WTC11 (cell line): Measurements from ENCODE around the gene ITPK1. TPM values are rescaled to one million over a fixed set of nuclear protein-coding genes. Genes with fewer than 3 reads are reported as not detected.

Experiments
- ATAC-seq: fragments of 200-7000 bp; cut with Tn5 transposase; 2 replicates; pipeline ENCODE4 v1.10.0; 2021; ENCODE audit warnings: mild to moderate bottlenecking, moderate library complexity
- CTCF ChIA-PET: fragments of 300-600 bp; sonication (Branson Sonifier 250); formaldehyde crosslinking; loops from one replicate; lab custom pipeline; 2021; ENCODE audit warnings: antibody characterized with exemption; lab: Charles Lee
- POLR2A ChIA-PET: fragments of 350-600 bp; sonication (Branson Sonifier 250); formaldehyde crosslinking; loops from one replicate; lab custom pipeline; 2021; ENCODE audit warnings: antibody characterized with exemption; lab: Charles Lee
- DNase-seq: peaks from one replicate; pipeline ENCODE4 v3.0.0; 2021; ENCODE audit warnings: low spot score
- H3K27ac Mint-ChIP-seq: 2 replicates; pipeline ENCODE4 v1.8.0; 2021; ENCODE audit warnings: mixed read lengths
- H3K27me3 Mint-ChIP-seq: 2 replicates; pipeline ENCODE4 v1.8.0; 2021; ENCODE audit warnings: low read depth, mild to moderate bottlenecking, moderate library complexity, mixed read lengths
- H3K36me3 Mint-ChIP-seq: 2 replicates; pipeline ENCODE4 v1.8.0; 2021; ENCODE audit warnings: mixed read lengths
- H3K4me1 Mint-ChIP-seq: 2 replicates; pipeline ENCODE4 v1.8.0; 2022; ENCODE audit warnings: mixed read lengths
- H3K4me3 Mint-ChIP-seq: 2 replicates; pipeline ENCODE4 v1.8.0; 2021; ENCODE audit warnings: mild to moderate bottlenecking, moderate library complexity, mixed read lengths
- H3K9me3 Mint-ChIP-seq: 2 replicates; pipeline ENCODE4 v1.8.0; 2021; ENCODE audit warnings: mixed read lengths
- CBFB ChIP-seq: sonication (generic); formaldehyde crosslinking; IDR thresholded peaks from 2 replicates; pipeline ENCODE4 v1.8.1; 2022; ENCODE audit warnings: mild to moderate bottlenecking, low read depth, missing genetic modification reagents
- CREB1 ChIP-seq: sonication (generic); formaldehyde crosslinking; IDR thresholded peaks from 2 replicates; pipeline ENCODE4 v1.8.0; 2023; ENCODE audit warnings: mild to moderate bottlenecking, missing genetic modification reagents
- CREM ChIP-seq: sonication (generic); formaldehyde crosslinking; IDR thresholded peaks from 2 replicates; pipeline ENCODE4 v1.8.1; 2022; ENCODE audit warnings: mild to moderate bottlenecking, missing genetic modification reagents, moderate library complexity
- EMX1 ChIP-seq: fragments of 250-450 bp; sonication (Bioruptor Pico); IDR thresholded peaks from 2 replicates; pipeline ENCODE4 v1.8.0; 2021; ENCODE audit warnings: mild to moderate bottlenecking
- FOXJ3 ChIP-seq: sonication (generic); formaldehyde crosslinking; IDR thresholded peaks from 2 replicates; pipeline ENCODE4 v1.9.0; 2021; ENCODE audit warnings: missing genetic modification reagents, mild to moderate bottlenecking, borderline replicate concordance
- FOXK1 ChIP-seq: sonication (generic); formaldehyde crosslinking; IDR thresholded peaks from 2 replicates; pipeline ENCODE4 v1.8.0; 2022; ENCODE audit warnings: mild to moderate bottlenecking, moderate library complexity, missing genetic modification reagents
- GTF2I ChIP-seq: fragments of 250-450 bp; sonication (Bioruptor Pico); conservative IDR thresholded peaks from 2 replicates; pipeline ENCODE4 v1.4.0; 2021; ENCODE audit warnings: mild to moderate bottlenecking
- HMGA2 ChIP-seq: fragments of 250-450 bp; sonication (Bioruptor Pico); IDR thresholded peaks from 2 replicates; pipeline ENCODE4 v1.4.0; 2021; ENCODE audit warnings: mild to moderate bottlenecking, moderate library complexity
- IRF2 ChIP-seq: sonication (generic); formaldehyde crosslinking; IDR thresholded peaks from 2 replicates; pipeline ENCODE4 v1.8.0; 2022; ENCODE audit warnings: low read depth, missing genetic modification reagents, borderline replicate concordance
- KAT7 ChIP-seq: sonication (generic); formaldehyde crosslinking; IDR thresholded peaks from 2 replicates; pipeline ENCODE4 v1.8.1; 2023; ENCODE audit warnings: missing genetic modification reagents, mild to moderate bottlenecking, borderline replicate concordance
- MYBL2 ChIP-seq: sonication (generic); formaldehyde crosslinking; IDR thresholded peaks from 2 replicates; pipeline ENCODE4 v1.8.1; 2023; ENCODE audit warnings: mild to moderate bottlenecking, moderate library complexity, missing genetic modification reagents
- NFYB ChIP-seq: sonication (generic); formaldehyde crosslinking; conservative IDR thresholded peaks from 2 replicates; pipeline ENCODE4 v1.8.0; 2022; ENCODE audit warnings: low read depth, missing genetic modification reagents
- PRRX2 ChIP-seq: fragments of 250-450 bp; sonication (Bioruptor Pico); IDR thresholded peaks from 2 replicates; pipeline ENCODE4 v1.8.0; 2021; ENCODE audit warnings: mild to moderate bottlenecking
- RORB ChIP-seq: fragments of 250-450 bp; sonication (Bioruptor Pico); IDR thresholded peaks from 2 replicates; pipeline ENCODE4 v1.9.0; 2021; ENCODE audit warnings: mild to moderate bottlenecking
- TEAD4 ChIP-seq: sonication (generic); formaldehyde crosslinking; IDR thresholded peaks from 2 replicates; pipeline ENCODE4 v1.8.0; 2022; ENCODE audit warnings: mild to moderate bottlenecking, missing genetic modification reagents
- ZNF219 ChIP-seq: sonication (generic); formaldehyde crosslinking; IDR thresholded peaks from 2 replicates; pipeline ENCODE4 v1.8.0; 2023; ENCODE audit warnings: missing genetic modification reagents, mild to moderate bottlenecking, borderline replicate concordance
- ZNF263 ChIP-seq: sonication (generic); formaldehyde crosslinking; IDR thresholded peaks from 2 replicates; pipeline ENCODE4 v1.8.1; 2022; ENCODE audit warnings: low read depth, mild to moderate bottlenecking, moderate library complexity, missing genetic modification reagents
- ZNF317 ChIP-seq: sonication (generic); formaldehyde crosslinking; IDR thresholded peaks from 2 replicates; pipeline ENCODE4 v1.8.1; 2023; ENCODE audit warnings: low read depth, mild to moderate bottlenecking, moderate library complexity, missing genetic modification reagents, borderline replicate concordance
- ZNF416 ChIP-seq: fragments of 250-450 bp; sonication (Bioruptor Pico); IDR thresholded peaks from 2 replicates; pipeline ENCODE4 v1.9.0; 2021; ENCODE audit warnings: mild to moderate bottlenecking, inconsistent platforms
- ZNF423 ChIP-seq: fragments of 250-450 bp; sonication (Bioruptor Pico); IDR thresholded peaks from 2 replicates; pipeline ENCODE4 v2.1.2; 2022; ENCODE audit warnings: mild to moderate bottlenecking, moderate library complexity
- total RNA-seq: library from RNA; stranded (reverse); gene quantifications from 3 replicates; pipeline ENCODE4 v1.2.3, GENCODE V29; 2021
- TF ChIP-seq, protein P1 (sequence below): sonication (generic); formaldehyde crosslinking; IDR thresholded peaks from 2 replicates; pipeline ENCODE4 v1.8.0; 2022; ENCODE audit warnings: mild to moderate bottlenecking, missing genetic modification reagents
- TF ChIP-seq, protein P2 (sequence below): fragments of 250-450 bp; sonication (Bioruptor Pico); IDR thresholded peaks from 2 replicates; pipeline ENCODE4 v1.9.0; 2021; ENCODE audit warnings: mild to moderate bottlenecking, borderline replicate concordance
- TF ChIP-seq, protein P3 (sequence below): sonication (generic); formaldehyde crosslinking; IDR thresholded peaks from 2 replicates; pipeline ENCODE4 v1.8.1; 2022; ENCODE audit warnings: low read depth, missing genetic modification reagents, borderline replicate concordance
- TF ChIP-seq, protein P4 (sequence below): sonication (generic); formaldehyde crosslinking; IDR thresholded peaks from 2 replicates; pipeline ENCODE4 v1.8.1; 2022; ENCODE audit warnings: mild to moderate bottlenecking, missing genetic modification reagents, moderate library complexity, borderline replicate concordance
- TF ChIP-seq, protein P5 (sequence below): sonication (generic); formaldehyde crosslinking; conservative IDR thresholded peaks from 2 replicates; pipeline ENCODE4 v1.8.1; 2023; ENCODE audit warnings: mild to moderate bottlenecking, low read depth, missing genetic modification reagents, moderate library complexity
- TF ChIP-seq, protein P6 (sequence below): fragments of 250-450 bp; sonication (Bioruptor Pico); IDR thresholded peaks from 2 replicates; pipeline ENCODE4 v1.9.0; 2021; ENCODE audit warnings: moderate library complexity, mild to moderate bottlenecking, inconsistent platforms, borderline replicate concordance

Gene ITPK1
- total RNA-seq, 1 experiment from 2014 or later = 144 TPM

DNA sequence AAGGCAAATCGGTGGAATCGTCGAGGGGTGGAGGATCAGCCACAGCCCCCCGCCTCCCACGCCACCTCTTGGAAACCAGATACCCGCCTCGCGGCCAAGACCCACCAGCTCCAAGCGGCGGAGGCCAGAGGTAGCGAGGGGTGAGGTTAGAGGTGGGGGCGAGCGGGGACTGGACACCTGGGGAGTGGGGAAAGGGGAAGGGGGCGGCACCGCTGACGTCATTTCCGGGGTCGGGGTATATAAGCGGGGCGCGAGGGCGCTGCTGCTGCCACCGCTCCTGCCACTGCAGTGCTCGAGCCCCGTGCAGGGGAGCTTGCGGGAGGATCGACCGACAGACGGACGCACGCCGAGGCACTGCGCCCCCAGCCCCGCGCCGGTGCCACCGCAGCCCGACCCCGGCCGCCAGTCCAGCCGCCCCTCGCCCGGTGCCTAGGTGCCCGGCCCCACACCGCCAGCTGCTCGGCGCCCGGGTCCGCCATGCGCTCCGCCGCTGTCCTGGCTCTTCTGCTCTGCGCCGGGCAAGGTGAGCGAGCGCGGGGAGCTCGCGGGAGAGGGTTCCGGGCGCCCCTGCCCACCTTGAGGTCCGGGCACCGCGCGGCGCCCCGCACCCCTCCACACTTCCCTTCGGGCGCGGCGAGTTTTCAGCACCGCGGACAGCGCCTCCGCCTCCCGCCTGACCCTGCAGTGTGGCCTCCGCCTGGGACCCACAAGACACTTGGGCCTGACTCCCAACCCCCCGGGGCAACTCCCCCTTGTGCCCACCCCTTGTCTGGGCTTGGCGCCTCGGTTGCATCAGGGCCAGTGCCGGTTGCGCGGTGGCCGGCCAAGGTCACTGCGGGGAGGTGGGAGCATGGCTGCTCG is 192.6 kb downstream of the ITPK1 start, which contains the start of gene CHGA:
Gene CHGA, plus strand, starts transcription at position 268 of the 861 bp plus-strand sequence. Its CDS starts 210 bp downstream, at position 478.
- peak within 1 kb of the TSS; percentile 86 for H3K4me3 Mint-ChIP-seq
- POLR2A ChIA-PET = interaction anchor here (0.6 kb wide), 1 partner anchor 279 kb away, joined by 3 read pairs; no protein-coding TSS in a partner anchor
- H3K27me3 Mint-ChIP-seq = peaks cover 78% of the 10 kb centered on the region
- H3K9me3 Mint-ChIP-seq = no peaks in the 10 kb centered on the region
- CTCF ChIA-PET = no interaction called here
- peaks cover 23% of the 10 kb centered on the region for H3K4me1 Mint-ChIP-seq
- peak; percentile 86 for DNase-seq
- ATAC-seq = peak; percentile 84
- H3K27ac Mint-ChIP-seq = no peak within 1 kb of the TSS
- no peaks in the 10 kb centered on the region for H3K36me3 Mint-ChIP-seq
- TF ChIP-seq, protein P1, sequence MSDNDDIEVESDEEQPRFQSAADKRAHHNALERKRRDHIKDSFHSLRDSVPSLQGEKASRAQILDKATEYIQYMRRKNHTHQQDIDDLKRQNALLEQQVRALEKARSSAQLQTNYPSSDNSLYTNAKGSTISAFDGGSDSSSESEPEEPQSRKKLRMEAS (CRISPR knock-in tag) = peak; percentile 93
- TF ChIP-seq CREB1 (CRISPR knock-in tag) (peak; percentile 81), CBFB (CRISPR knock-in tag) (no peak; the same call in 1 of the 2 replicates), CREM (peak; percentile 86), NFYB (peak; percentile 53), GTF2I (CRISPR knock-in tag) (no peak), FOXK1 (peak; percentile 95), PRRX2 (CRISPR knock-in tag) (no peak), MYBL2 (CRISPR knock-in tag) (peak; percentile 96), FOXJ3 (0 out of 2 replicates have a peak, but pooled peaks have one; percentile 41), HMGA2 (CRISPR knock-in tag) (no peak), ZNF219 (CRISPR knock-in tag) (peak; percentile 97), ZNF317 (CRISPR knock-in tag) (peak; percentile 65; the same call in 1 of the 2 replicates), RORB (CRISPR knock-in tag) (no peak), ZNF263 (CRISPR knock-in tag) (peak; percentile 73), KAT7 (CRISPR knock-in tag) (peak; percentile 79; the same call in 1 of the 2 replicates), TEAD4 (CRISPR knock-in tag) (peak; percentile 93), ZNF416 (CRISPR knock-in tag) (no peak), EMX1 (CRISPR knock-in tag) (no peak), IRF2 (CRISPR knock-in tag) (peak; percentile 91), ZNF423 (CRISPR knock-in tag) (no peak)
- TF ChIP-seq, protein P2, sequence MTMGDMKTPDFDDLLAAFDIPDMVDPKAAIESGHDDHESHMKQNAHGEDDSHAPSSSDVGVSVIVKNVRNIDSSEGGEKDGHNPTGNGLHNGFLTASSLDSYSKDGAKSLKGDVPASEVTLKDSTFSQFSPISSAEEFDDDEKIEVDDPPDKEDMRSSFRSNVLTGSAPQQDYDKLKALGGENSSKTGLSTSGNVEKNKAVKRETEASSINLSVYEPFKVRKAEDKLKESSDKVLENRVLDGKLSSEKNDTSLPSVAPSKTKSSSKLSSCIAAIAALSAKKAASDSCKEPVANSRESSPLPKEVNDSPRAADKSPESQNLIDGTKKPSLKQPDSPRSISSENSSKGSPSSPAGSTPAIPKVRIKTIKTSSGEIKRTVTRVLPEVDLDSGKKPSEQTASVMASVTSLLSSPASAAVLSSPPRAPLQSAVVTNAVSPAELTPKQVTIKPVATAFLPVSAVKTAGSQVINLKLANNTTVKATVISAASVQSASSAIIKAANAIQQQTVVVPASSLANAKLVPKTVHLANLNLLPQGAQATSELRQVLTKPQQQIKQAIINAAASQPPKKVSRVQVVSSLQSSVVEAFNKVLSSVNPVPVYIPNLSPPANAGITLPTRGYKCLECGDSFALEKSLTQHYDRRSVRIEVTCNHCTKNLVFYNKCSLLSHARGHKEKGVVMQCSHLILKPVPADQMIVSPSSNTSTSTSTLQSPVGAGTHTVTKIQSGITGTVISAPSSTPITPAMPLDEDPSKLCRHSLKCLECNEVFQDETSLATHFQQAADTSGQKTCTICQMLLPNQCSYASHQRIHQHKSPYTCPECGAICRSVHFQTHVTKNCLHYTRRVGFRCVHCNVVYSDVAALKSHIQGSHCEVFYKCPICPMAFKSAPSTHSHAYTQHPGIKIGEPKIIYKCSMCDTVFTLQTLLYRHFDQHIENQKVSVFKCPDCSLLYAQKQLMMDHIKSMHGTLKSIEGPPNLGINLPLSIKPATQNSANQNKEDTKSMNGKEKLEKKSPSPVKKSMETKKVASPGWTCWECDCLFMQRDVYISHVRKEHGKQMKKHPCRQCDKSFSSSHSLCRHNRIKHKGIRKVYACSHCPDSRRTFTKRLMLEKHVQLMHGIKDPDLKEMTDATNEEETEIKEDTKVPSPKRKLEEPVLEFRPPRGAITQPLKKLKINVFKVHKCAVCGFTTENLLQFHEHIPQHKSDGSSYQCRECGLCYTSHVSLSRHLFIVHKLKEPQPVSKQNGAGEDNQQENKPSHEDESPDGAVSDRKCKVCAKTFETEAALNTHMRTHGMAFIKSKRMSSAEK (CRISPR knock-in tag) = no peak
- TF ChIP-seq, protein P3, sequence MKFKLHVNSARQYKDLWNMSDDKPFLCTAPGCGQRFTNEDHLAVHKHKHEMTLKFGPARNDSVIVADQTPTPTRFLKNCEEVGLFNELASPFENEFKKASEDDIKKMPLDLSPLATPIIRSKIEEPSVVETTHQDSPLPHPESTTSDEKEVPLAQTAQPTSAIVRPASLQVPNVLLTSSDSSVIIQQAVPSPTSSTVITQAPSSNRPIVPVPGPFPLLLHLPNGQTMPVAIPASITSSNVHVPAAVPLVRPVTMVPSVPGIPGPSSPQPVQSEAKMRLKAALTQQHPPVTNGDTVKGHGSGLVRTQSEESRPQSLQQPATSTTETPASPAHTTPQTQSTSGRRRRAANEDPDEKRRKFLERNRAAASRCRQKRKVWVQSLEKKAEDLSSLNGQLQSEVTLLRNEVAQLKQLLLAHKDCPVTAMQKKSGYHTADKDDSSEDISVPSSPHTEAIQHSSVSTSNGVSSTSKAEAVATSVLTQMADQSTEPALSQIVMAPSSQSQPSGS (CRISPR knock-in tag) = 0 out of 2 replicates have a peak, but pooled peaks have one; percentile 77
- TF ChIP-seq, protein P4, sequence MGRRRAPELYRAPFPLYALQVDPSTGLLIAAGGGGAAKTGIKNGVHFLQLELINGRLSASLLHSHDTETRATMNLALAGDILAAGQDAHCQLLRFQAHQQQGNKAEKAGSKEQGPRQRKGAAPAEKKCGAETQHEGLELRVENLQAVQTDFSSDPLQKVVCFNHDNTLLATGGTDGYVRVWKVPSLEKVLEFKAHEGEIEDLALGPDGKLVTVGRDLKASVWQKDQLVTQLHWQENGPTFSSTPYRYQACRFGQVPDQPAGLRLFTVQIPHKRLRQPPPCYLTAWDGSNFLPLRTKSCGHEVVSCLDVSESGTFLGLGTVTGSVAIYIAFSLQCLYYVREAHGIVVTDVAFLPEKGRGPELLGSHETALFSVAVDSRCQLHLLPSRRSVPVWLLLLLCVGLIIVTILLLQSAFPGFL (CRISPR knock-in tag) = peak; percentile 94
- TF ChIP-seq, protein P5, sequence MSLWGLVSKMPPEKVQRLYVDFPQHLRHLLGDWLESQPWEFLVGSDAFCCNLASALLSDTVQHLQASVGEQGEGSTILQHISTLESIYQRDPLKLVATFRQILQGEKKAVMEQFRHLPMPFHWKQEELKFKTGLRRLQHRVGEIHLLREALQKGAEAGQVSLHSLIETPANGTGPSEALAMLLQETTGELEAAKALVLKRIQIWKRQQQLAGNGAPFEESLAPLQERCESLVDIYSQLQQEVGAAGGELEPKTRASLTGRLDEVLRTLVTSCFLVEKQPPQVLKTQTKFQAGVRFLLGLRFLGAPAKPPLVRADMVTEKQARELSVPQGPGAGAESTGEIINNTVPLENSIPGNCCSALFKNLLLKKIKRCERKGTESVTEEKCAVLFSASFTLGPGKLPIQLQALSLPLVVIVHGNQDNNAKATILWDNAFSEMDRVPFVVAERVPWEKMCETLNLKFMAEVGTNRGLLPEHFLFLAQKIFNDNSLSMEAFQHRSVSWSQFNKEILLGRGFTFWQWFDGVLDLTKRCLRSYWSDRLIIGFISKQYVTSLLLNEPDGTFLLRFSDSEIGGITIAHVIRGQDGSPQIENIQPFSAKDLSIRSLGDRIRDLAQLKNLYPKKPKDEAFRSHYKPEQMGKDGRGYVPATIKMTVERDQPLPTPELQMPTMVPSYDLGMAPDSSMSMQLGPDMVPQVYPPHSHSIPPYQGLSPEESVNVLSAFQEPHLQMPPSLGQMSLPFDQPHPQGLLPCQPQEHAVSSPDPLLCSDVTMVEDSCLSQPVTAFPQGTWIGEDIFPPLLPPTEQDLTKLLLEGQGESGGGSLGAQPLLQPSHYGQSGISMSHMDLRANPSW (CRISPR knock-in tag) = no peak
- TF ChIP-seq, protein P6, sequence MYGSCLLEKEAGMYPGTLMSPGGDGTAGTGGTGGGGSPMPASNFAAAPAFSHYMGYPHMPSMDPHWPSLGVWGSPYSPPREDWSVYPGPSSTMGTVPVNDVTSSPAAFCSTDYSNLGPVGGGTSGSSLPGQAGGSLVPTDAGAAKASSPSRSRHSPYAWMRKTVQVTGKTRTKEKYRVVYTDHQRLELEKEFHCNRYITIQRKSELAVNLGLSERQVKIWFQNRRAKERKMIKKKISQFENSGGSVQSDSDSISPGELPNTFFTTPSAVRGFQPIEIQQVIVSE (CRISPR knock-in tag) = no peak
